K562 (cell line): ENCODE measurements around the gene GSTT2B.

Source experiments
- ARID2 ChIP-seq: fragments of 450-650 bp; IDR thresholded peaks from 2 replicates; pipeline ENCODE4 v1.6.1; 2017; ENCODE audit warnings: antibody characterized with exemption, mild to moderate bottlenecking
- BRCA1 ChIP-seq, 2 experiments: fragments of 450-650 bp in 1 of 2; sonication (generic) in 1 of 2; formaldehyde crosslinking in 1 of 2; IDR thresholded peaks; 2 replicates each; pipeline versions ENCODE4 v1.5.0 to v1.6.1; 2017 to 2020; ENCODE audit warnings: mild to moderate bottlenecking in 1 of 2, missing genetic modification reagents in 1 of 2
- CTCF ChIP-seq, 3 experiments: IDR thresholded peaks in 2 of 3; conservative IDR thresholded peaks in 1 of 3; 2 replicates each; pipeline ENCODE4 v1.5.1; 2011 to 2012; ENCODE audit warnings: low read length in 3 of 3, mild to moderate bottlenecking in 3 of 3, control low read depth in 2 of 3, improper control_type of control experiment in 1 of 3, inconsistent platforms in 1 of 3, low read depth in 1 of 3, mixed read lengths in 1 of 3, moderate library complexity in 1 of 3; ENCODE audit not compliant: insufficient read depth in 2 of 3
- DNMT1 ChIP-seq: fragments of 450-650 bp; IDR thresholded peaks from 2 replicates; pipeline ENCODE4 v1.6.1; 2016; ENCODE audit warnings: antibody characterized with exemption, mild to moderate bottlenecking
- EZH2 ChIP-seq: IDR thresholded peaks from 2 replicates; pipeline ENCODE4 v1.6.1; 2012; ENCODE audit warnings: low read depth, mild to moderate bottlenecking, inconsistent platforms, low read length, borderline replicate concordance
- FOXJ3 ChIP-seq: sonication (generic); formaldehyde crosslinking; IDR thresholded peaks from 2 replicates; pipeline ENCODE4 v1.4.0; 2020; ENCODE audit warnings: mild to moderate bottlenecking, missing genetic modification reagents
- MGA ChIP-seq: fragments of 450-650 bp; IDR thresholded peaks from 2 replicates; pipeline ENCODE4 v1.6.1; 2016; ENCODE audit warnings: mild to moderate bottlenecking, moderate library complexity
- MTA1 ChIP-seq: fragments of 450-650 bp; IDR thresholded peaks from 2 replicates; pipeline ENCODE4 v1.6.1; 2017; ENCODE audit warnings: borderline replicate concordance
- PKNOX1 ChIP-seq: fragments of 450-650 bp; IDR thresholded peaks from 2 replicates; pipeline ENCODE4 v1.6.1; 2016
- RFX5 ChIP-seq: IDR thresholded peaks from 2 replicates; pipeline ENCODE4 v1.6.1; 2011; ENCODE audit warnings: low read depth, mild to moderate bottlenecking, improper control_type of control experiment, low read length
- ZBTB43 ChIP-seq: sonication (generic); formaldehyde crosslinking; IDR thresholded peaks from 2 replicates; pipeline ENCODE4 v1.8.0; 2023; ENCODE audit warnings: mild to moderate bottlenecking, missing genetic modification reagents
- ZNF583 ChIP-seq: fragments of 250-450 bp; sonication (Bioruptor Pico); IDR thresholded peaks from 2 replicates; pipeline ENCODE4 v1.4.0; 2020

- TF ChIP-seq ARID2 (no peak), CTCF (IDR thresholded peaks at IDR 0.05 in 2 of 3, conservative IDR thresholded peaks at IDR 0.05 in 1 of 3; ENCODE audit: insufficient read depth in 2 of 3, low read depth in 1 of 3, low read length in 3 of 3) (no peak), DNMT1 (no peak), RFX5 (no peak), BRCA1 (IDR thresholded peaks at IDR 0.05) (no peak), BRCA1 (CRISPR knock-in tag; IDR thresholded peaks at IDR 0.05) (no peak), FOXJ3 (CRISPR knock-in tag) (no peak), PKNOX1 (no peak), MGA (no peak), MTA1 (no peak), ZBTB43 (CRISPR knock-in tag) (no peak), ZNF583 (CRISPR knock-in tag) (no peak), EZH2 (no peak)
These were observed 9.2 kb upstream of the GSTT2B start for GRCh38 chr22:23970201-23970641.
